ENCODE data around the gene PTPRG.

GRCh38 chr3:61948699-61949305 lies 387.4 kb downstream of the PTPRG start:
- no peak for TF ChIP-seq CTCF (conservative IDR thresholded peaks at IDR 0.05; ENCODE audit: low read depth, low read length)
- TF ChIP-seq EZH2 (IDR thresholded peaks at IDR 0.05; ENCODE audit: low read length, unreplicated experiment): no peak

Measured in PC-3 (cell line).